GM18498 (cell line): ENCODE data around the gene ZC3H7B.
"Not testable (repeated sequence)": the region's sequence is repeated elsewhere in the genome, so short reads cannot be mapped to it uniquely, and the experiment has no call there.

ENCODE experiments used
- ATAC-seq: cut with Tn5 transposase; IDR thresholded peaks from one replicate; pipeline ENCODE4 v1.9.1; 2021; ENCODE audit warnings: mild to moderate bottlenecking, moderate library complexity; ENCODE audit not compliant: unreplicated experiment

ZC3H7B gene

GRCh38 chr22:41285820-41286638, 15.3 kb upstream of the ZC3H7B start, which contains the start of gene RANGAP1:
RANGAP1 (minus strand) TSS chr22:41286187; CDS start chr22:41281044, 5,143 bp downstream.
- peak; percentile 96 for ATAC-seq

- peak; percentile 20 for ATAC-seq
These were observed 14.7 kb upstream of the ZC3H7B start for GRCh38 chr22:41286639-41287091.

GRCh38 chr22:41288245-41288946, 12.9 kb upstream of the ZC3H7B start:
- no peak for ATAC-seq

- ATAC-seq: no peak
These were observed 11.7 kb upstream of the ZC3H7B start for GRCh38 chr22:41289671-41290070.

GRCh38 chr22:41290262-41291221, 10.8 kb upstream of the ZC3H7B start:
- ATAC-seq: no peak

GRCh38 chr22:41294816-41295215, 6.5 kb upstream of the ZC3H7B start:
- not testable (repeated sequence) for ATAC-seq

- ATAC-seq: no peak
These were observed 4.3 kb upstream of the ZC3H7B start for GRCh38 chr22:41296826-41297667.

- no peak for ATAC-seq
These were observed 664 bp upstream of the ZC3H7B start for GRCh38 chr22:41300661-41301060.

GRCh38 chr22:41302021-41302767, 869 bp downstream of the ZC3H7B start:
- no peak for ATAC-seq

- ATAC-seq: no peak
These were observed 1.5 kb downstream of the ZC3H7B start for GRCh38 chr22:41302811-41303210.

GRCh38 chr22:41305646-41306045, 4.3 kb downstream of the ZC3H7B start:
- no peak for ATAC-seq

GRCh38 chr22:41308054-41308453, 6.7 kb downstream of the ZC3H7B start:
- ATAC-seq: no peak

GRCh38 chr22:41308544-41308947, 7.2 kb downstream of the ZC3H7B start:
- no peak for ATAC-seq

GRCh38 chr22:41310336-41310735, 9.0 kb downstream of the ZC3H7B start:
- ATAC-seq: no peak

- ATAC-seq: no peak
These were observed 10.2 kb downstream of the ZC3H7B start for GRCh38 chr22:41311487-41311886.

GRCh38 chr22:41314821-41315220, 13.5 kb downstream of the ZC3H7B start:
- ATAC-seq: no peak

GRCh38 chr22:41315586-41315985, 14.3 kb downstream of the ZC3H7B start:
- ATAC-seq: no peak

- ATAC-seq: no peak
These were observed 19.3 kb downstream of the ZC3H7B start for GRCh38 chr22:41320416-41321240.
